Epithelial cell of esophagus (primary cell): Measurements from ENCODE around the gene CSRP2.

Source experiments
- DNase-seq: peaks from one replicate; pipeline ENCODE4 v3.0.0; 2010; ENCODE audit warnings: low read depth
- H3K4me3 ChIP-seq: 2 replicates; pipeline ENCODE4 v1.5.1; 2011; ENCODE audit warnings: mild to moderate bottlenecking, low read length, control low read depth
- CTCF ChIP-seq: IDR thresholded peaks from 2 replicates; pipeline ENCODE4 v1.5.1; 2011; ENCODE audit warnings: low read depth, mild to moderate bottlenecking, low read length, control low read depth, inconsistent platforms; ENCODE audit not compliant: insufficient read depth; ENCODE audit errors: missing control alignments

Gene CSRP2

GRCh38 chr12:76880519-76881023 is 1.8 kb upstream of the CSRP2 start:
- no peak for DNase-seq
- TF ChIP-seq CTCF, result no peak

GRCh38 chr12:76879710-76880518 is 1.1 kb upstream of the CSRP2 start:
- DNase-seq, result no peak
- H3K4me3 ChIP-seq, result no peak overlapping the region

More at GRCh38 chr12:76880519-76881023, 1.8 kb upstream of the CSRP2 start:
- no peak overlapping the region for H3K4me3 ChIP-seq

GRCh38 chr12:76878099-76878898 is 520 bp downstream of the CSRP2 start:
- TF ChIP-seq CTCF, result peak; percentile 19
- peak; percentile 61 for DNase-seq
- H3K4me3 ChIP-seq, result peak overlapping the region; percentile 88

More at GRCh38 chr12:76879710-76880518, 1.1 kb upstream of the CSRP2 start:
- no peak for TF ChIP-seq CTCF

GRCh38 chr12:76876696-76877229 is 2.1 kb downstream of the CSRP2 start:
- peak; percentile 92 for DNase-seq
- H3K4me3 ChIP-seq, result peak overlapping the region; percentile 88
- TF ChIP-seq CTCF, result no peak

GRCh38 chr12:76874491-76875190 is 4.2 kb downstream of the CSRP2 start:
- DNase-seq, result no peak
- no peak for TF ChIP-seq CTCF
- no peak overlapping the region for H3K4me3 ChIP-seq

- no peak for DNase-seq
- TF ChIP-seq CTCF, result no peak
- no peak overlapping the region for H3K4me3 ChIP-seq
Observed at GRCh38 chr12:76874027-76874426, 4.8 kb downstream of the CSRP2 start.
